Loucy (cell line): ENCODE measurements around the gene MON1A.

ENCODE experiments used
- H2AFZ ChIP-seq: fragments of 200-600 bp; sonication (generic); 2 replicates; pipeline ENCODE4 v1.6.0; 2016; ENCODE audit warnings: antibody characterized with exemption, mild to moderate bottlenecking, low read length, moderate library complexity
- H3F3A ChIP-seq: fragments of 200-600 bp; 2 replicates; pipeline ENCODE4 v1.6.0; 2016; ENCODE audit warnings: antibody characterized with exemption, low read depth, mild to moderate bottlenecking
- H3K27me3 ChIP-seq: fragments of 200-600 bp; sonication (generic); 2 replicates; pipeline ENCODE4 v1.6.1; 2014; ENCODE audit warnings: low read length, mild to moderate bottlenecking; ENCODE audit not compliant: insufficient read depth, poor library complexity, severe bottlenecking
- H3K36me3 ChIP-seq: fragments of 200-600 bp; sonication (generic); 2 replicates; pipeline ENCODE4 v1.6.1; 2016; ENCODE audit warnings: low read length; ENCODE audit not compliant: insufficient read depth
- H3K4me1 ChIP-seq: fragments of 200-600 bp; sonication (generic); 2 replicates; pipeline ENCODE4 v1.5.1; 2014; ENCODE audit warnings: low read length, mild to moderate bottlenecking; ENCODE audit not compliant: insufficient read depth, poor library complexity, severe bottlenecking
- H3K4me2 ChIP-seq: fragments of 200-600 bp; sonication (generic); 2 replicates; pipeline ENCODE4 v1.6.0; 2014; ENCODE audit warnings: antibody characterized with exemption, low read length, low read depth, mild to moderate bottlenecking; ENCODE audit not compliant: poor library complexity, severe bottlenecking
- H3K4me3 ChIP-seq: fragments of 200-600 bp; sonication (generic); 2 replicates; pipeline ENCODE4 v1.5.1; 2014; ENCODE audit warnings: low read length, mild to moderate bottlenecking, mixed read lengths; ENCODE audit not compliant: poor library complexity, severe bottlenecking
- H3K79me2 ChIP-seq: fragments of 200-600 bp; sonication (generic); 2 replicates; pipeline ENCODE4 v1.6.1; 2014; ENCODE audit warnings: low read length; ENCODE audit not compliant: insufficient read depth
- H3K9ac ChIP-seq: fragments of 200-600 bp; sonication (generic); 2 replicates; pipeline ENCODE4 v1.6.0; 2014; ENCODE audit warnings: mild to moderate bottlenecking, low read depth, low read length, moderate library complexity; ENCODE audit not compliant: poor library complexity, severe bottlenecking
- H3K9me2 ChIP-seq: fragments of 200-600 bp; sonication (generic); replicated peaks from 2 replicates; pipeline ENCODE4 v1.6.1; 2016; ENCODE audit warnings: low read depth, low read length, mixed read lengths
- H3K9me3 ChIP-seq: fragments of 200-600 bp; sonication (generic); 2 replicates; pipeline ENCODE4 v1.6.1; 2014; ENCODE audit warnings: mild to moderate bottlenecking, antibody characterized with exemption, low read length, low read depth; ENCODE audit not compliant: insufficient read depth
- H4K20me1 ChIP-seq: fragments of 200-600 bp; sonication (generic); 2 replicates; pipeline ENCODE4 v1.6.0; 2014; ENCODE audit warnings: antibody characterized with exemption, low read length, mild to moderate bottlenecking; ENCODE audit not compliant: insufficient read depth, poor library complexity, severe bottlenecking
- CTCF ChIP-seq: fragments of 200-600 bp; sonication (generic); conservative IDR thresholded peaks from 2 replicates; pipeline ENCODE4 v1.5.1; 2014; ENCODE audit warnings: mild to moderate bottlenecking, antibody characterized with exemption, low read length
- EZH2phosphoT487 ChIP-seq: fragments of 200-600 bp; IDR thresholded peaks from 2 replicates; pipeline ENCODE4 v1.6.1; 2018; ENCODE audit warnings: antibody characterized with exemption, mild to moderate bottlenecking, moderate library complexity, borderline replicate concordance

The MON1A gene

GRCh38 chr3:49868862-49869466 is 60.6 kb downstream of the MON1A start:
- Histone ChIP-seq H2AFZ (no peak overlapping the region), H3K9me2 (no peaks in the 10 kb centered on the region), H3K4me3 (no peak overlapping the region), H3K27me3 (no peaks in the 10 kb centered on the region), H3K4me2 (no peak overlapping the region), H3F3A (no peaks in the 10 kb centered on the region), H3K36me3 (no peaks in the 10 kb centered on the region), H3K9me3 (no peaks in the 10 kb centered on the region), H3K79me2 (no peaks in the 10 kb centered on the region), H3K9ac (no peak overlapping the region), H4K20me1 (no peaks in the 10 kb centered on the region), H3K4me1 (no peaks in the 10 kb centered on the region)
- no peak for TF ChIP-seq CTCF

- H3K27me3 ChIP-seq, result no peaks in the 10 kb centered on the region
- no peak overlapping the region for H3K4me2 ChIP-seq
Observed at GRCh38 chr3:49867871-49868321, 61.7 kb downstream of the MON1A start.

GRCh38 chr3:49867400-49867799 is 62.2 kb downstream of the MON1A start:
- Histone ChIP-seq H3K4me2 (no peak overlapping the region), H3K27me3 (no peaks in the 10 kb centered on the region), H3K9me3 (no peaks in the 10 kb centered on the region)

More at GRCh38 chr3:49867871-49868321, 61.7 kb downstream of the MON1A start:
- Histone ChIP-seq H3K9me2 (no peaks in the 10 kb centered on the region), H3K36me3 (no peaks in the 10 kb centered on the region), H3K4me1 (no peaks in the 10 kb centered on the region), H3K9me3 (no peaks in the 10 kb centered on the region), H3F3A (no peaks in the 10 kb centered on the region), H3K4me3 (no peak overlapping the region), H3K79me2 (no peaks in the 10 kb centered on the region), H2AFZ (no peak overlapping the region), H4K20me1 (no peaks in the 10 kb centered on the region), H3K9ac (no peak overlapping the region)
- TF ChIP-seq CTCF, result no peak
- TF ChIP-seq EZH2phosphoT487, result no peak

More at GRCh38 chr3:49867400-49867799, 62.2 kb downstream of the MON1A start:
- TF ChIP-seq CTCF, result no peak
- Histone ChIP-seq H3K79me2 (no peaks in the 10 kb centered on the region), H3K4me3 (no peak overlapping the region), H3K4me1 (no peaks in the 10 kb centered on the region), H3K9ac (no peak overlapping the region), H3K9me2 (no peaks in the 10 kb centered on the region), H3F3A (no peaks in the 10 kb centered on the region), H2AFZ (no peak overlapping the region), H4K20me1 (no peaks in the 10 kb centered on the region), H3K36me3 (no peaks in the 10 kb centered on the region)
